ENCODE data around the gene TMED6.
"Not testable (repeated sequence)": the region's sequence is repeated elsewhere in the genome, so short reads cannot be mapped to it uniquely, and the experiment has no call there.

The TMED6 gene

GRCh38 chr16:69301861-69302260, 49.7 kb downstream of the TMED6 start:
- ATAC-seq = no peak

GRCh38 chr16:69301187-69301586, 50.4 kb downstream of the TMED6 start:
- ATAC-seq (no peak), DNase-seq (no peak)

More at GRCh38 chr16:69301861-69302260, 49.7 kb downstream of the TMED6 start:
- no peak for DNase-seq

GRCh38 chr16:69298261-69298660, 53.3 kb downstream of the TMED6 start:
- ATAC-seq (no peak), DNase-seq (no peak)

- not testable (repeated sequence) for ATAC-seq
Measured at GRCh38 chr16:69296771-69297170, 54.8 kb downstream of the TMED6 start.

GRCh38 chr16:69294051-69294450, 57.5 kb downstream of the TMED6 start:
- ATAC-seq (no peak), DNase-seq (no peak)

More at GRCh38 chr16:69296771-69297170, 54.8 kb downstream of the TMED6 start:
- not testable (repeated sequence) for DNase-seq

- ATAC-seq = no peak
- no peak for DNase-seq
Measured at GRCh38 chr16:69293401-69293800, 58.2 kb downstream of the TMED6 start.
